Measurements from ENCODE around the gene NAGK.
"Not testable (repeated sequence)": the region's sequence is repeated elsewhere in the genome, so short reads cannot be mapped to it uniquely, and the experiment has no call there.

- not testable (repeated sequence) for TF ChIP-seq CTCF (conservative IDR thresholded peaks at IDR 0.05; ENCODE audit: low read length); EZH2phosphoT487 (IDR thresholded peaks at IDR 0.05; ENCODE audit: borderline replicate concordance)
Measured at GRCh38 chr2:71055206-71055740, 13.2 kb upstream of the NAGK start.
